ENCODE data around the gene TREML2. TPM values are rescaled to one million over a fixed set of nuclear protein-coding genes. Genes with fewer than 3 reads are reported as not detected.

Gene TREML2
- total and polyA plus RNA-seq, 2 of the 8 experiments (the other 6 are each of a cell fraction or from before 2014, with no cell fraction given): 0.09 to 0.18 TPM

DNA sequence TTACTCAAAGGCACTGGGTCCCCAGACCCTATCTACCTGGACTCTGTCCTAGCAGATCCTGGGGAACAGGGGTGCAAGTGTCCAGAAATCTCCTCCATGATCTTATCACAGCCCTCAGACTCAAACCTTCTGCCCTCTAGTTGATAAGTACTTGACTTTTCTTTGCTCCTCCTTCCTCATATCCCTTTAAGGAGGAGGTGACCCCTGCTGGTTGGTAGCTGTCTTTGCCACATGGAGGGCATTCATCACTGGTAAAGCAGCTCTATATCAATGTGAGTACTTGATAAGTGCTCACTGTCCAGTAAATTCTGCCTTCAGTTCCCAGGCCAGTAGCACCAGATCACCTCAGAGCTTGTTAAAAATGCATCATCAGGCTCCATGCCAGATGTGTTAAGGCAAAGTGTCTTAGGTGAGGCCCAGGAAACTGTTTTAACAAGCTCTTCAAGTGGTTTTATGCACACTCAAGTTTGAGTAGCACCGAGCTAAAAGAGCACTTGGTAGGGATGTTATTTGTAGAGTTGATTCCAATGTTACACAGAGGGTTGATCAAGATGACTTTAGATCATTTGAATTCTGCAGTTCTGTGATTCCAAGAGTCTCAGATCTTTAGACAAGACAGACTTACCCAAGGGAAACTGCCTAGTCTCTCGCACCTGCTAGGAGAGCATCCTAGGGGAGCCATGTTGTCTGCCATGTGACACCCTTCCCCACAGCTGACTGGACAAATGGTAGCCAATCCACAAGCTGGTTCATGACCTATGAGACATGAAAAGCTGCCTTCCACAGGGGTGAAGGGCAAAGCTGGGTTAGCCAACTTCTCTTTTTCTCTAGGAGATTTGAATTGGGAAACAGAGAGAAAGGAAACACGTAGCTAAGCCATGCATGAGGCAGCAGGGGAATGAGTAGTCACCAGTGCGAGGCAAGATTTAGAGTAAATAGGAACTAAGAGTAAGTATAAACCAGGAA is 18.6 kb downstream of the TREML2 start:
- Histone ChIP-seq H2BK12ac (ENCODE audit: low read depth, low read length) (no peak overlapping the region; the same call in 1 of the 2 replicates), H2BK5ac (ENCODE audit: low read depth, low read length) (no peak overlapping the region), H3K23ac (ENCODE audit: insufficient read length) (no peak overlapping the region), H3K4ac (replicated peaks; ENCODE audit: insufficient read length, low read depth, low read length) (no peak overlapping the region), H3K9me3 (ENCODE audit: insufficient read depth in 2 of 2, low read depth in 1 of 2, low read length in 1 of 2) (no peaks in the 10 kb centered on the region), H3K4me1 (replicated peaks in 1 of 4; ENCODE audit: control insufficient read depth in 3 of 4, insufficient read depth in 4 of 4, low read length in 3 of 4) (peaks cover 0 to 4% (median 0%) of the 10 kb centered on the region in 4 experiments; a peak in 1 of 7 replicates), H3K27me3 (replicated peaks in 1 of 4; ENCODE audit: control insufficient read depth in 3 of 4, extremely low read depth in 1 of 4, insufficient read depth in 3 of 4, low read length in 3 of 4) (no peaks in the 10 kb centered on the region), H2BK120ac (replicated peaks; ENCODE audit: low read depth, low read length) (no peak overlapping the region), H4K8ac (ENCODE audit: extremely low read depth, insufficient read depth, low read length) (peak overlapping the region; percentile 6; the same call in 1 of the 2 replicates), H3K79me2 (ENCODE audit: control insufficient read depth in 1 of 2, insufficient read depth in 2 of 2, low read length in 2 of 2) (no peaks in the 10 kb centered on the region), H3K56ac (replicated peaks; ENCODE audit: insufficient read length, low read depth, low read length) (no peak overlapping the region), H3K18ac (ENCODE audit: extremely low read depth, low read length) (no peak overlapping the region), H3K79me1 (ENCODE audit: low read depth, low read length) (no peaks in the 10 kb centered on the region), H4K5ac (ENCODE audit: insufficient read length, low read depth, low read length) (no peak overlapping the region), H4K91ac (replicated peaks; ENCODE audit: insufficient read length, low read length) (no peak overlapping the region), H4K20me1 (replicated peaks in 1 of 2; ENCODE audit: control insufficient read depth in 1 of 2, insufficient read depth in 2 of 2, low read length in 2 of 2) (no peaks in the 10 kb centered on the region), H3K4me2 (ENCODE audit: insufficient read depth in 1 of 2, low read depth in 2 of 2, low read length in 2 of 2) (no peak overlapping the region), H3K36me3 (ENCODE audit: control insufficient read depth in 2 of 4, insufficient read depth in 4 of 4, low read length in 3 of 4) (no peaks in the 10 kb centered on the region), H3K27ac (ENCODE audit: low read depth, low read length) (no peak overlapping the region), H3K23me2 (ENCODE audit: low read depth, low read length) (no peaks in the 10 kb centered on the region; the same call in 1 of the 2 replicates), H3K4me3 (ENCODE audit: extremely low read depth in 1 of 4, insufficient read depth in 2 of 4, low read depth in 3 of 4, low read length in 4 of 4) (no peak overlapping the region), H2BK20ac (ENCODE audit: low read length) (no peak overlapping the region), H2AK5ac (ENCODE audit: low read depth, low read length) (no peak overlapping the region), H2BK15ac (ENCODE audit: low read length) (no peak overlapping the region), H3K14ac (ENCODE audit: insufficient read length) (no peak overlapping the region), H2AFZ (ENCODE audit: low read length) (peak overlapping the region; percentile 98), H3K9ac (replicated peaks in 1 of 4; ENCODE audit: extremely low read depth in 1 of 4, low read depth in 3 of 4, low read length in 3 of 4) (no peak overlapping the region)
- DNase-seq (ENCODE audit: low read depth in 1 of 2, low spot score in 2 of 2) (peak in 1 of 2 experiments; percentile 53), FAIRE-seq (peak; percentile 98)
- TF ChIP-seq, protein P1, sequence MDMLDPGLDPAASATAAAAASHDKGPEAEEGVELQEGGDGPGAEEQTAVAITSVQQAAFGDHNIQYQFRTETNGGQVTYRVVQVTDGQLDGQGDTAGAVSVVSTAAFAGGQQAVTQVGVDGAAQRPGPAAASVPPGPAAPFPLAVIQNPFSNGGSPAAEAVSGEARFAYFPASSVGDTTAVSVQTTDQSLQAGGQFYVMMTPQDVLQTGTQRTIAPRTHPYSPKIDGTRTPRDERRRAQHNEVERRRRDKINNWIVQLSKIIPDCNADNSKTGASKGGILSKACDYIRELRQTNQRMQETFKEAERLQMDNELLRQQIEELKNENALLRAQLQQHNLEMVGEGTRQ (IDR thresholded peaks at IDR 0.05; ENCODE audit: low read length): peak; percentile 29; the same call in 1 of the 2 replicates
- TF ChIP-seq CTCF (IDR thresholded peaks at IDR 0.05; ENCODE audit: control extremely low read depth in 1 of 3, insufficient read depth in 1 of 3, low read depth in 1 of 3, low read length in 3 of 3): peak; percentile 17 to 90 (median 73)
- TF ChIP-seq RAD21 (IDR thresholded peaks at IDR 0.05 in 1 of 2, conservative IDR thresholded peaks at IDR 0.05 in 1 of 2; ENCODE audit: low read depth in 2 of 2, low read length in 2 of 2): peak; percentile 69 to 81
- TF ChIP-seq MAX (IDR thresholded peaks at IDR 0.05): peak; percentile 54; the same call in 1 of the 2 replicates
- TF ChIP-seq NANOG (IDR thresholded peaks at IDR 0.05; ENCODE audit: insufficient read depth, low read depth, low read length, poor library complexity, severe bottlenecking): no peak
- POLR2A ChIA-PET (ENCODE audit: partially characterized antibody): interaction anchor here (0.9 to 1.4 kb wide), 4 partner anchors 9 to 81 kb away, joined by 3 to 5 read pairs (median 4); no protein-coding TSS in a partner anchor
- 94% methylated on average over 3 of the region's 4 CpGs; no CpG with 5 or more reads in 1 of the 2 experiments for WGBS, 2 experiments (ENCODE audit: extremely low coverage in 1 of 2, insufficient coverage in 1 of 2, insufficient read length in 1 of 2, insufficient replicate concordance in 2 of 2, low coverage in 1 of 2, low lambda C conversion rate in 2 of 2, missing lambda C conversion rate in 1 of 2)
- CTCF ChIA-PET (ENCODE audit: partially characterized antibody): interaction anchor here (0.5 to 5.0 kb wide), 49 partner anchors 8 to 1991 kb away, joined by 3 to 66 read pairs (median 4); partner anchors contain the start of genes TREM1, TREML1 and TREML4
